Astrocyte (in vitro differentiated cells and primary cell): ENCODE data around the gene MMD. TPM values are rescaled to one million over a fixed set of nuclear protein-coding genes. Genes with fewer than 3 reads are reported as not detected.
A peak's percentile ranks its signal among the peaks of the same experiment; 100 is the strongest.

ENCODE experiments used
- DNase-seq: peaks from one replicate; pipeline ENCODE4 v3.0.0-alpha.2; 2010; ENCODE audit warnings: low read depth
- FAIRE-seq: peaks from 2 replicates; lab custom pipeline; 2011; peaks lifted over from hg19 to GRCh38; lab: Jason Lieb, UNC
- H2AFZ ChIP-seq: 2 replicates; pipeline ENCODE4 v1.6.0; 2012; ENCODE audit warnings: low read depth, low read length, inconsistent platforms
- H3K27ac ChIP-seq: 2 replicates; pipeline ENCODE4 v1.5.1; 2011; ENCODE audit warnings: low read depth, low read length, inconsistent platforms
- H3K27me3 ChIP-seq: 2 replicates; pipeline ENCODE4 v1.6.0; 2011; ENCODE audit warnings: low read length, inconsistent platforms; ENCODE audit not compliant: insufficient read depth
- H3K36me3 ChIP-seq: 2 replicates; pipeline ENCODE4 v1.5.1; 2011; ENCODE audit warnings: low read length, inconsistent platforms; ENCODE audit not compliant: insufficient read depth
- H3K4me1 ChIP-seq: 2 replicates; pipeline ENCODE4 v1.5.1; 2011; ENCODE audit warnings: low read length, inconsistent platforms; ENCODE audit not compliant: insufficient read depth
- H3K4me2 ChIP-seq: 2 replicates; pipeline ENCODE4 v1.6.0; 2012; ENCODE audit warnings: low read length, inconsistent platforms
- H3K4me3 ChIP-seq: 2 replicates; pipeline ENCODE4 v1.5.1; 2011; ENCODE audit warnings: low read depth, mild to moderate bottlenecking, low read length, inconsistent platforms; ENCODE audit not compliant: insufficient read depth
- H3K79me2 ChIP-seq: 2 replicates; pipeline ENCODE4 v1.6.0; 2012; ENCODE audit warnings: mild to moderate bottlenecking, low read length, inconsistent platforms; ENCODE audit not compliant: insufficient read depth
- H3K9ac ChIP-seq: 2 replicates; pipeline ENCODE4 v1.6.0; 2012; ENCODE audit warnings: mild to moderate bottlenecking, low read length, inconsistent platforms
- H3K9me3 ChIP-seq: 2 replicates; pipeline ENCODE4 v1.5.1; 2012; ENCODE audit warnings: low read depth, mild to moderate bottlenecking, low read length, inconsistent platforms; ENCODE audit not compliant: insufficient read depth
- H4K20me1 ChIP-seq: 2 replicates; pipeline ENCODE4 v1.6.0; 2012; ENCODE audit warnings: low read length, inconsistent platforms; ENCODE audit not compliant: insufficient read depth
- H3K27ac Mint-ChIP-seq: one replicate; pipeline ENCODE4 v1.8.0; 2021; ENCODE audit warnings: mild to moderate bottlenecking, mixed read lengths; ENCODE audit not compliant: unreplicated experiment
- H3K27me3 Mint-ChIP-seq: one replicate; pipeline ENCODE4 v1.8.0; 2021; ENCODE audit warnings: low read depth, mixed read lengths; ENCODE audit not compliant: unreplicated experiment
- H3K36me3 Mint-ChIP-seq: one replicate; pipeline ENCODE4 v1.8.0; 2021; ENCODE audit warnings: low read depth, mixed read lengths; ENCODE audit not compliant: unreplicated experiment
- H3K4me1 Mint-ChIP-seq: one replicate; pipeline ENCODE4 v1.8.0; 2021; ENCODE audit warnings: low read depth, mixed read lengths; ENCODE audit not compliant: unreplicated experiment
- H3K4me3 Mint-ChIP-seq: one replicate; pipeline ENCODE4 v1.8.0; 2021; ENCODE audit warnings: mild to moderate bottlenecking, moderate library complexity, mixed read lengths; ENCODE audit not compliant: unreplicated experiment
- H3K9me3 Mint-ChIP-seq: one replicate; pipeline ENCODE4 v1.8.0; 2021; ENCODE audit warnings: mild to moderate bottlenecking, mixed read lengths; ENCODE audit not compliant: unreplicated experiment
- CTCF ChIP-seq: IDR thresholded peaks from 2 replicates; pipeline ENCODE4 v1.5.1; 2011; ENCODE audit warnings: low read depth, mild to moderate bottlenecking, inconsistent platforms, low read length, moderate library complexity; ENCODE audit not compliant: insufficient read depth
- EZH2 ChIP-seq: IDR thresholded peaks from 2 replicates; pipeline ENCODE4 v1.6.1; 2012; ENCODE audit warnings: mild to moderate bottlenecking, low read length, inconsistent platforms; ENCODE audit not compliant: insufficient read depth
- total RNA-seq: library from RNA; stranded (reverse); gene quantifications from 2 replicates; pipeline ENCODE4 v1.2.1, GENCODE V29; 2021

MMD gene
- total RNA-seq, 1 donor from 2014 or later, result 8.6 TPM

- Histone ChIP-seq H3K4me1 (peaks cover 19% of the 10 kb centered on the region), H3K4me3 (no peak overlapping the region), H3K9ac (peak overlapping the region; percentile 56), H2AFZ (no peak overlapping the region), H3K4me2 (peak overlapping the region; percentile 64), H3K79me2 (no peaks in the 10 kb centered on the region), H3K9me3 (no peaks in the 10 kb centered on the region), H3K27ac (peak overlapping the region; percentile 54), H3K27me3 (no peaks in the 10 kb centered on the region), H4K20me1 (no peaks in the 10 kb centered on the region), H3K36me3 (no peaks in the 10 kb centered on the region)
- FAIRE-seq, result no peak
- Mint-ChIP-seq H3K36me3 (no peaks in the 10 kb centered on the region), H3K9me3 (no peaks in the 10 kb centered on the region), H3K27me3 (no peaks in the 10 kb centered on the region), H3K27ac (peak overlapping the region; percentile 47), H3K4me3 (no peak overlapping the region), H3K4me1 (peaks cover under 1% of the 10 kb centered on the region)
- TF ChIP-seq EZH2 (no peak), CTCF (no peak)
- peak; percentile 76 for DNase-seq
Measured at GRCh38 chr17:55458978-55459377, 37.3 kb upstream of the MMD start.

GRCh38 chr17:55458287-55458900, 36.8 kb upstream of the MMD start:
- no peak for FAIRE-seq
- no peak for DNase-seq
- H3K36me3 ChIP-seq, result no peaks in the 10 kb centered on the region
- H3K4me2 ChIP-seq, result peak overlapping the region; percentile 64
- Mint-ChIP-seq H3K4me3 (no peak overlapping the region), H3K9me3 (no peaks in the 10 kb centered on the region), H3K36me3 (no peaks in the 10 kb centered on the region), H3K4me1 (peaks cover 4% of the 10 kb centered on the region), H3K27ac (peak overlapping the region; percentile 47), H3K27me3 (no peaks in the 10 kb centered on the region)
- no peaks in the 10 kb centered on the region for H3K27me3 ChIP-seq
- peaks cover 19% of the 10 kb centered on the region for H3K4me1 ChIP-seq
- no peaks in the 10 kb centered on the region for H3K9me3 ChIP-seq
- no peaks in the 10 kb centered on the region for H3K79me2 ChIP-seq
- peak overlapping the region; percentile 56 for H3K9ac ChIP-seq
- H4K20me1 ChIP-seq, result no peaks in the 10 kb centered on the region
- H3K27ac ChIP-seq, result peak overlapping the region; percentile 54
- no peak overlapping the region for H2AFZ ChIP-seq
- H3K4me3 ChIP-seq, result no peak overlapping the region
- TF ChIP-seq CTCF (no peak), EZH2 (no peak)
